Epithelial cell of esophagus (primary cell): ENCODE measurements around the gene TMEM273.

Experiments used
- DNase-seq: peaks from one replicate; pipeline ENCODE4 v3.0.0; 2010; ENCODE audit warnings: low read depth
- H3K4me3 ChIP-seq: 2 replicates; pipeline ENCODE4 v1.5.1; 2011; ENCODE audit warnings: mild to moderate bottlenecking, low read length, control low read depth
- TF ChIP-seq, protein P1 (sequence below): IDR thresholded peaks from 2 replicates; pipeline ENCODE4 v1.5.1; 2011; ENCODE audit warnings: low read depth, mild to moderate bottlenecking, low read length, control low read depth, inconsistent platforms; ENCODE audit not compliant: insufficient read depth; ENCODE audit errors: missing control alignments

TMEM273 gene

DNA sequence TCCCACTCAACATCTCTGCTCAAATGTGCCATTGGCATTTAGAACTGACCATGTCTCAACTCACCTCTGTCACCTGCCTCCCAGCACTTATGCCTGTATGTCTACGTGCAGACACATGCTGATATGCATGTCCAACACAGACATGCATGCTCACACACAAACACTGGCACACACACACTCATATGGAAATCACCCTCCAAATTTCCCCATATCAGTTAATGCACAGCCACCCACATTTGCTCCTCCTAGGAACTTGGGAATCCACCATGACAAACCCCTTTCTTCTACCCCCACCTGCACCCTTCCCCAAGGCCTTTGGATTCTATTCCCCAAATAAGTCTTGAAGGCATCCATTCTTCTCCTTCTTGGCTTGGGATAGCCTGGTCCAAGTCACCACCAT lies 58.8 kb downstream of the TMEM273 start:
- TF ChIP-seq, protein P1, sequence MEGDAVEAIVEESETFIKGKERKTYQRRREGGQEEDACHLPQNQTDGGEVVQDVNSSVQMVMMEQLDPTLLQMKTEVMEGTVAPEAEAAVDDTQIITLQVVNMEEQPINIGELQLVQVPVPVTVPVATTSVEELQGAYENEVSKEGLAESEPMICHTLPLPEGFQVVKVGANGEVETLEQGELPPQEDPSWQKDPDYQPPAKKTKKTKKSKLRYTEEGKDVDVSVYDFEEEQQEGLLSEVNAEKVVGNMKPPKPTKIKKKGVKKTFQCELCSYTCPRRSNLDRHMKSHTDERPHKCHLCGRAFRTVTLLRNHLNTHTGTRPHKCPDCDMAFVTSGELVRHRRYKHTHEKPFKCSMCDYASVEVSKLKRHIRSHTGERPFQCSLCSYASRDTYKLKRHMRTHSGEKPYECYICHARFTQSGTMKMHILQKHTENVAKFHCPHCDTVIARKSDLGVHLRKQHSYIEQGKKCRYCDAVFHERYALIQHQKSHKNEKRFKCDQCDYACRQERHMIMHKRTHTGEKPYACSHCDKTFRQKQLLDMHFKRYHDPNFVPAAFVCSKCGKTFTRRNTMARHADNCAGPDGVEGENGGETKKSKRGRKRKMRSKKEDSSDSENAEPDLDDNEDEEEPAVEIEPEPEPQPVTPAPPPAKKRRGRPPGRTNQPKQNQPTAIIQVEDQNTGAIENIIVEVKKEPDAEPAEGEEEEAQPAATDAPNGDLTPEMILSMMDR, result no peak
- H3K4me3 ChIP-seq, result no peak overlapping the region
- DNase-seq, result no peak

- TF ChIP-seq, protein P1, result no peak
- no peak overlapping the region for H3K4me3 ChIP-seq
- DNase-seq, result no peak
These were observed 59.3 kb downstream of the TMEM273 start for GRCh38 chr10:49128854-49129253.

GRCh38 chr10:49123981-49124950 lies 63.9 kb downstream of the TMEM273 start:
- TF ChIP-seq, protein P1, result no peak
- DNase-seq, result no peak

GRCh38 chr10:49120911-49121310 lies 67.3 kb downstream of the TMEM273 start:
- TF ChIP-seq, protein P1, result no peak

More at GRCh38 chr10:49123981-49124950, 63.9 kb downstream of the TMEM273 start:
- H3K4me3 ChIP-seq, result no peak overlapping the region

DNA sequence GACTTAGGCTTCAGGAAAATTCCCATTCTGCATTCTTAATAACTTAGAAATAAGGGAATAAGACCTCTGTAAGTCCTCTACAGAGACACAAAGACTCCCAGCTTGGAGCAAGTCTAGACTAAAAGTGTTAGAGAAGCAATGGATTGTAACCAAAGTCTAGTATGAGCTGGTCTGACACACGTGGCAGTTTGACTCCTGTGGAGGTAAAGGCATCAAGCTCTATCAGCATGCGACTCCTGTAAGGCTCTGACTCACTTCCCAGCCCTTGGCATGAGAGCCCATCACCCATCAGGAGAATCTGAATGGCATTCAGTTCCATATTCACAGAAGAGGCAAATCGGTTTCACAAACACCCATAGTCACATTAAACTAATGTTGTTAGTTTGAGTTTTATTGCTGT lies 68.4 kb downstream of the TMEM273 start:
- peak; percentile 4 for DNase-seq
- TF ChIP-seq, protein P1, result no peak
- H3K4me3 ChIP-seq, result no peak overlapping the region

More at GRCh38 chr10:49120911-49121310, 67.3 kb downstream of the TMEM273 start:
- no peak for DNase-seq
- no peak overlapping the region for H3K4me3 ChIP-seq

DNA sequence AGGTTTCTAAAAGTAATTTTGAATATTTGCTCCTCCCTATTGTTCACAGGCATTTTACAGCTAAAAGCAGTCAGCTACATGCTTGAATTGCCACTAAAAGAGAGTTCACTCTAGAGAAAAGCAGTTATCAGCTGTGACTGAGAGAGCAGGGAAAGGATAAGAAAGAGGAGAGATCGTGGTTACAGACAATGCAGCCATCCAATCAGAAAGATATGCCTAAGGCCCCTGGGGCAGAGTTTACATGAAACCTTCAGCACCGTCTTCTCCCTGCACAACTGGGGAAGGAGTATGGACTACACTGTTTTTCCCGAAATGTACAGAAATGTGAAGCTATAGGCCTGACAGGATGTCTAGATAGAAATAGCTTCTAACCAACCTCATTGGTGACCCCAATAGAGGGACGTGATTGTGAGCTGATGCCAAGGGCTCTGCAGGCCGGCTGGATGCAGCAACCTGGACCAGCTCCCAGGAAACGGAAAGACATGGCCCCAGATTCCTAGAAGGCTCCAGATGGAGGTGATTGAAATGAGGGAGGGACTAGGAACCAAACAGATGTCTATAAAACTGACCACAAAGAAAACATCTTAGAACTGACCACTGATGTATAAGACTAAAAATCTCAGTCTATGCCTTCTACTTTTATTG lies 69.6 kb downstream of the TMEM273 start:
- no peak for DNase-seq
- H3K4me3 ChIP-seq, result no peak overlapping the region
- TF ChIP-seq, protein P1, result no peak
